ENCODE measurements around the gene CACNA1I. TPM values are rescaled to one million over a fixed set of nuclear protein-coding genes. Genes with fewer than 3 reads are reported as not detected.
A peak's percentile ranks its signal among the peaks of the same experiment; 100 is the strongest.

Gene CACNA1I
- polyA plus RNA-seq, 1 donor: 0.04 TPM

DNA sequence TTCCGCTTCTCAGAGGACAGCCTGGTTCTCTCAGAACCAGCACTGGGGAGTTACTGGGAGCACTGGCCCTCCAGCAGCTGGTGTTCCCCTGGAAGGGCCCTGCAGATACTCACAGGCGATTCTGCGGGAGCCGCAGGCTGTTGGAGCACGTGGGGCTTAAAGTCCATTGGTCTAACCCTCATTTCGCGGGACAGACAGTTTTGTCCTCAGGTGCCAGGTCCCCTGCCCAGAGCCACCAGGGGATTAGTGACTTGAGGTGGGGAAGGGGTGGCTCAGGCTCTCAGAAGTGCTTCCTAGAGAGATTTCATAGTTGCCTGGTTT is 53.9 kb downstream of the CACNA1I start:
- Histone ChIP-seq H3K27ac (ENCODE audit: low read length) (no peak overlapping the region), H3K27me3 (ENCODE audit: control insufficient read depth, insufficient read depth, low read length) (peaks cover 4% of the 10 kb centered on the region), H3K4me3 (ENCODE audit: low read length) (no peak overlapping the region), H3K9me3 (ENCODE audit: control insufficient read depth, low read depth, low read length) (peaks cover 3% of the 10 kb centered on the region), H3K36me3 (ENCODE audit: control insufficient read depth, insufficient read depth, low read length) (no peaks in the 10 kb centered on the region), H3K4me1 (ENCODE audit: control insufficient read depth, insufficient read depth, low read length) (peaks cover 7% of the 10 kb centered on the region)
- no CpG with 5 or more reads among the region's 7 CpGs for WGBS (ENCODE audit: insufficient coverage, low lambda C conversion rate)
- peak; percentile 24 to 61 for DNase-seq

DNA sequence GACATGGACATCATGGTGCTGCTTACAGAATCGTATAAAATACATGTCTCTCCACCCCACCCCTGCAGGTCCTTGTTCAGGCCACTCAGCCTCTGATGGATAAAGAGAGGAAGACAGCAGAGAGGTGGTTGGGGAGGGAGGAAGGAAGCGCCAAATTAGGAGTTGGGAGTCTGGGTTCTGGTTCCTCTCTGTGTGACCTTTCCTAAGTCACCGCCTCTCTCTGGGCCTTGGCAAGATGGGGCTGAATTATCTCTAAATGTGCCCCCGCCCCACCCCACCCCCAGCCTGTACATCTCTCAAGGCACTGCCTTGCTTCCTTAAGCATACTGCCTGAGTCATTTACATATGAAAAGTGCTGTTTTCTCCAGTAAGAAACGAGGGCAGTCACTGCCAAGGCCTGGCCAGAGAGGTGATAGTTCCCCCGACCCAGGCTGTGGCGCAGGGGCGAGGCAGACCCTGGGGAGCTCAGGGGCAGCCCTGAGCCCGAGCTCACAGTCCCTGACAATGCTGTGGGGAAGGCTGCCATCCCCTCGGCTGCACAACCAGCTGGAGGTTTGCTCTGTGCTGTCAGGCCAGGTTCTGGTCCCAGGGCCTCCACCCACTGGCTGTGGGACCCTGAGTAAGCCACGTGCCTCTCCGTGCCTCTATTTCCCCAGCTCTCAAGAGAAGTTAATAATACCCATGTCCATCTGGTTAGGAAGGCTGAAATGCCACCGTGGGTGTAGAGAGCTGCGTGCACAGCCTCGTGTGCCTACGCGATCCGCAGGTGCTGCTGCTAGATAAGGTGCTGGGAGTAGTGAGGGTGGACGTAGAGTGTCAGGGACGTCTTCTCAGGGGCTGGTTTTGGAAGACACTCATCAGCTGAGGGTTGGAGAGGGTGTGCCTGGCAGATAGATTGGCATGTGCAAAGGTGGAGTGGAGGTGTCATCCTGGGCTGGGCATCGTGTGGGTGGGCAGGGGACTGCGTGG is 55.3 kb downstream of the CACNA1I start:
- peaks cover 3% of the 10 kb centered on the region for H3K9me3 ChIP-seq (ENCODE audit: control insufficient read depth, low read depth, low read length)
- H3K36me3 ChIP-seq (ENCODE audit: control insufficient read depth, insufficient read depth, low read length): no peaks in the 10 kb centered on the region
- H3K4me3 ChIP-seq (ENCODE audit: low read length): no peak overlapping the region
- WGBS (ENCODE audit: insufficient coverage, low lambda C conversion rate): no CpG with 5 or more reads among the region's 22 CpGs
- H3K4me1 ChIP-seq (ENCODE audit: control insufficient read depth, insufficient read depth, low read length): peaks cover 7% of the 10 kb centered on the region
- peaks cover 4% of the 10 kb centered on the region for H3K27me3 ChIP-seq (ENCODE audit: control insufficient read depth, insufficient read depth, low read length)
- no peak for DNase-seq
- no peak overlapping the region for H3K27ac ChIP-seq (ENCODE audit: low read length)

DNA sequence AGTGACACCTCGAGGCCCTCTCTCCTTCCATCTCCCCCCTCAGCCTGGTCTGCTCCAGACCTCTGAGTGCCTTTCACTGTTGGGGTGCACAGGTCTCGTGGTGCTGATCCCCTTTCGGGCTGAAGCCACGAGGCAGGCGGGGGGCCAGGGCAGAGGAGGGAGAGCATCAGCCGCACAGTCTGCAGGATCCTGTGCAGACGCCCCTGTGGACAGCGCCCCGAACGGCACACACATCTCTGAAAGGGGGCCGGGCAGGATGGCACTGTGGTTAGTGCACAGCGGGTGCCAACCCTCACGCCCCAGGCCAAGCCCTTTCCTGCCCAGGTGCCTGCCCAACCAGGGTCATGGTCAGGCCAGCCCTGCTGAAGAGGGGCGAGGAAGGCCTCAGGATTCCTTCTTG is 56.7 kb downstream of the CACNA1I start:
- H3K4me1 ChIP-seq (ENCODE audit: control insufficient read depth, insufficient read depth, low read length): peaks cover 7% of the 10 kb centered on the region
- no peaks in the 10 kb centered on the region for H3K36me3 ChIP-seq (ENCODE audit: control insufficient read depth, insufficient read depth, low read length)
- peaks cover 4% of the 10 kb centered on the region for H3K27me3 ChIP-seq (ENCODE audit: control insufficient read depth, insufficient read depth, low read length)
- no CpG with 5 or more reads among the region's 14 CpGs for WGBS (ENCODE audit: insufficient coverage, low lambda C conversion rate)
- H3K27ac ChIP-seq (ENCODE audit: low read length): no peak overlapping the region
- H3K9me3 ChIP-seq (ENCODE audit: control insufficient read depth, low read depth, low read length): peaks cover 3% of the 10 kb centered on the region
- H3K4me3 ChIP-seq (ENCODE audit: low read length): no peak overlapping the region
- DNase-seq: no peak

DNA sequence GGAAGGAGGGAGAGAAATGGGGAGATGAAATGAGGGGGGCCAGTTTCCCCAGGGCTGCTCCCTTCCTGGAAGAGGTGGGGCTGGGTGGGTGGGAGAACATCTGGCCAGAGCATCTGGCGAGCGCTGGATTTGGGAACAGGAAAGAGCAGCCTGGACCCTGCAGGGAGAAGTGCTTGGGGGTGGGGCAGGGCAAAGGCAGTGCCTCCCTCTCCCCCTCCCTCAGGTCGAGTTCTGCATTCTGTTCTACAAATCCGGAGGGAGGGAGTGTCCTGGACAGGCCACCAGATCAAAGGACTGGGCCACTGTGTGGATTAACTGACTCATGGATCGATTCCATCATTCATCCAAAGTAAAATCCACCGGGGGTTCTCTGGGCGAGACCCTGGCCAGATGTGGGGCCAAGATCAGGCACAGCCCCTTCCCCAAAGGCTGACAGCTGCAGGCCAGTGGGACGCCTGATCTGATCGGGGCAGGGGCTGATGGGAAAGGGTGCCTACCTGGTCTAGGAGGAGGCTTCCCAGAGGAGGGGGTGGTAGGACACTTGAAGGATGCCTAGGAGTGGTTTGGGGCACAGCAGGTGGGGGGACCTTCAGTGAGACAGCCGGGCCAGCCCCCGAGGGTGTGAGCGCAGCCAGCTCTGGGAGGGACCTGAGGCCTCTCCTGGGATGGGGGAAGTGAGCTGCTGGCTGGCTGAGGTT is 57.5 kb downstream of the CACNA1I start:
- peaks cover 4% of the 10 kb centered on the region for H3K27me3 ChIP-seq (ENCODE audit: control insufficient read depth, insufficient read depth, low read length)
- H3K4me1 ChIP-seq (ENCODE audit: control insufficient read depth, insufficient read depth, low read length): peaks cover 7% of the 10 kb centered on the region
- no peak overlapping the region for H3K27ac ChIP-seq (ENCODE audit: low read length)
- no peaks in the 10 kb centered on the region for H3K36me3 ChIP-seq (ENCODE audit: control insufficient read depth, insufficient read depth, low read length)
- WGBS (ENCODE audit: insufficient coverage, low lambda C conversion rate): no CpG with 5 or more reads among the region's 12 CpGs
- peaks cover 3% of the 10 kb centered on the region for H3K9me3 ChIP-seq (ENCODE audit: control insufficient read depth, low read depth, low read length)
- no peak overlapping the region for H3K4me3 ChIP-seq (ENCODE audit: low read length)
- DNase-seq: no peak

DNA sequence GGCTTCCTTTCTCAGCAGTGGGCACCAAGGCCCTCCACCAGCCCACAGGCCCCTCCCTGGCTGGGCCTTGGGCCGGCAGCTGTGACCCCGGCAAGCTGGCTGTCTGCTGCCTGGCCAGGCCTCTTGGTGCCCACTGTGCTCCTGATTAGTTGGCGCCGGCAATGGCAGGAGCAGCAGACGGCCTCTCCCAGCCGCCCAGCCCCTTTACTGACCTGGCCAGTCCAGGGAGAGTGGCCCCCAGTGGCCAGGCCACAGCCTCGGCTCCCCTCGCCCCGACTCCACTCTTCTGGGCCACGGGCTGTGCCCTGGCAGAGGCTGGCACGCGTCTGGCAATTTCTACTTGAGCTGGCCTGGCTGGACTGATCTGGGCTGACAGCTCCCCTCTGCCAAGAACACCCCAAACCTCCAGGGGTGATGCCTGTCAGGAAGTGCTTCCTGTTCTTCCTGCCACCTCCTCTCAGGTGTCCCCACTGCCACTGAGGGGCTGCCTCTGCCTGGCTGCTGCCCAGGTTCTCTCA is 58.1 kb downstream of the CACNA1I start:
- no CpG with 5 or more reads among the region's 12 CpGs for WGBS (ENCODE audit: insufficient coverage, low lambda C conversion rate)
- H3K9me3 ChIP-seq (ENCODE audit: control insufficient read depth, low read depth, low read length): peaks cover under 1% of the 10 kb centered on the region
- H3K27me3 ChIP-seq (ENCODE audit: control insufficient read depth, insufficient read depth, low read length): peaks cover 4% of the 10 kb centered on the region
- peaks cover 7% of the 10 kb centered on the region for H3K4me1 ChIP-seq (ENCODE audit: control insufficient read depth, insufficient read depth, low read length)
- no peak overlapping the region for H3K27ac ChIP-seq (ENCODE audit: low read length)
- no peak overlapping the region for H3K4me3 ChIP-seq (ENCODE audit: low read length)
- DNase-seq: no peak
- no peaks in the 10 kb centered on the region for H3K36me3 ChIP-seq (ENCODE audit: control insufficient read depth, insufficient read depth, low read length)

DNA sequence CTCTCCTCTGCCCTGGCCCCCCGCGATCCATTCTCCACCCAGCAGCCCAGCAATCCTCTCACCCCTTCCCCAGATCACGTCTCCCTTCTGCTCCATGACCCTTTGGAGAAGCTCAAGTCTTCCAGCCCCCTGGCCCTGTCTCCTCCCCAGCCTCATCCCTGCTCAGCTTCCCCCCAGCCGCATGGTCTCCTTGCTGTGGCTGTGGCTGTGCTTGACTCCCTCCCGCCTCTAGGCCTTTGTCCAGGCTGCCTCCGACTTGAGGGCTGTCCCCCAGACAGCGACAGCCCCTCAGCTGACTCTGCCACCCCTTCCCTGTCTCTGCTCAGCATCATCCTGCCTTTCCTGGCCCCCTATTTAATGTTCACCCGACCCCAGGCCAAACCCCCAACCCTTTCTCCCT is 59.3 kb downstream of the CACNA1I start:
- no CpG with 5 or more reads among the region's 8 CpGs for WGBS (ENCODE audit: insufficient coverage, low lambda C conversion rate)

DNA sequence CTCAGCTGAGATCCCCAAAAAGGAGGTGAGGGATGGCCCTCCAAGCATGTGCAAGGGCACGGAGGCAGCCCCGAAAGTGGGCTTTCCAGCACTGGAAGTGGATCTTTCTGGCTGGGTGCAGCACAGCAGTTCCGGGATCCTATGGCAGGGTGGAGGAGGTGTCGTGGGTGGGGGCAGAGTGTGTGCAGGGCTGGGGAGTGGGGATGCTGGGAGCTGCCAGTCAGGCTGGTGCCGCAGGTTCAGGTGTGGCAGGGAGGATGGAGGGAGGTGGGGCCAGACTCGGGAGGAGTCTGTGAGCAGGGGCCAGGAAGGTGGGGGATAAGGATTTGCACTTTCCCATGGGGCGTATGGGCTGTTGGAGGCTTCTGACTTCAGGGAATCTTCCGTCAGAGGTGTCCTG is 60.2 kb downstream of the CACNA1I start:
- no CpG with 5 or more reads among the region's 8 CpGs for WGBS (ENCODE audit: insufficient coverage, low lambda C conversion rate)
- Histone ChIP-seq H3K27ac (ENCODE audit: low read length) (no peak overlapping the region), H3K36me3 (ENCODE audit: control insufficient read depth, insufficient read depth, low read length) (no peaks in the 10 kb centered on the region), H3K27me3 (ENCODE audit: control insufficient read depth, insufficient read depth, low read length) (peaks cover 4% of the 10 kb centered on the region), H3K4me3 (ENCODE audit: low read length) (no peak overlapping the region), H3K4me1 (ENCODE audit: control insufficient read depth, insufficient read depth, low read length) (no peaks in the 10 kb centered on the region), H3K9me3 (ENCODE audit: control insufficient read depth, low read depth, low read length) (no peaks in the 10 kb centered on the region)
- DNase-seq: no peak

More for the DNA sequence above, 59.3 kb downstream of the CACNA1I start:
- Histone ChIP-seq H3K27me3 (ENCODE audit: control insufficient read depth, insufficient read depth, low read length) (peaks cover 4% of the 10 kb centered on the region), H3K36me3 (ENCODE audit: control insufficient read depth, insufficient read depth, low read length) (no peaks in the 10 kb centered on the region), H3K4me3 (ENCODE audit: low read length) (no peak overlapping the region), H3K9me3 (ENCODE audit: control insufficient read depth, low read depth, low read length) (no peaks in the 10 kb centered on the region), H3K4me1 (ENCODE audit: control insufficient read depth, insufficient read depth, low read length) (no peaks in the 10 kb centered on the region), H3K27ac (ENCODE audit: low read length) (no peak overlapping the region)
- DNase-seq: no peak

DNA sequence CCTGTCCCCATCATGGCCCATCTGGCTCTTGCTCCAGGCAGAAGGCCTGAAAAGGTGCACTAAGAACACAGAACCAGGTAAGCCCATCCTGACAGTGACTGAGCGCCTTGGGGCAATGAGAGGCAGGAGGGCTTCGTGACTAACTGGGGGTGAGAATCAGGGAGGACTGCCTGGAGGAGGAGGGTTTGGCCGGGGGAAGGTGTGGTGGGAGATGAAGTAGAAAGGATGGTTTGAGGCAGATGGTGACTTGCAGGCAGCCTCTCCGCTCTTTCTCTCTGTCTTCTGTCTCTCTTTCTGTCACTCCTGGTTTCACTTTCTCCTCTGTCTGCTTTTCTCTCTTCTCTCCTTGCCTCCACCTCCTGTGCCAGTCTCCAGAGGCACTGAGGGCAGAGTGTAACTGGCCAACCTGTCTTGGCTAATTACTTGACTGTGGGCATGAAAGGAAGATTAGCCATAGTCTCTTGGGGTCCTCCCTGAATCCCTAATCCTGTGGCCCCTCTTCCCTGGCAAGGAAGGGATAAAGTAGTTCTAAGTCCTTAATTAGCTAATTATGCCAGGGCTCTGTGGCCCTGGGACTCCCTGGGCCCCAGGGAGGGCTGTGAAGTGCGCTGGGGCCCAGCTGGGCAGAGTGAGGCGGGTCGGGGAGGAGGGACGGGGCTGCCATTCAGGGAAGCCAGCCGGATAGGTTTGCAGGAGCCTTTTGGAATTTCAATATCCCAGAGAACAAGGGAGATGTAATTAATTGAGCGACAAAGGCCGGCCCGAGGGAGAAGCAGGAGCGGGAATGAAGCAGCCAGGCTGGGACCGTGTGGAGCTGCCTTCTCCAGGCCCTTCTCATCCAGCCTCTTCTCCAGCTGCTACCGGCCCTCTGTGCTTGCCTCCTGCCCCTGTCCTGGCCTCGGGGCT is 61.1 kb downstream of the CACNA1I start:
- no peaks in the 10 kb centered on the region for H3K36me3 ChIP-seq (ENCODE audit: control insufficient read depth, insufficient read depth, low read length)
- peaks cover 4% of the 10 kb centered on the region for H3K27me3 ChIP-seq (ENCODE audit: control insufficient read depth, insufficient read depth, low read length)
- H3K4me1 ChIP-seq (ENCODE audit: control insufficient read depth, insufficient read depth, low read length): no peaks in the 10 kb centered on the region
- 86% methylated on average over 1 of the region's 16 CpGs for WGBS (ENCODE audit: insufficient coverage, low lambda C conversion rate)
- no peak overlapping the region for H3K27ac ChIP-seq (ENCODE audit: low read length)
- no peaks in the 10 kb centered on the region for H3K9me3 ChIP-seq (ENCODE audit: control insufficient read depth, low read depth, low read length)
- no peak for DNase-seq
- no peak overlapping the region for H3K4me3 ChIP-seq (ENCODE audit: low read length)

DNA sequence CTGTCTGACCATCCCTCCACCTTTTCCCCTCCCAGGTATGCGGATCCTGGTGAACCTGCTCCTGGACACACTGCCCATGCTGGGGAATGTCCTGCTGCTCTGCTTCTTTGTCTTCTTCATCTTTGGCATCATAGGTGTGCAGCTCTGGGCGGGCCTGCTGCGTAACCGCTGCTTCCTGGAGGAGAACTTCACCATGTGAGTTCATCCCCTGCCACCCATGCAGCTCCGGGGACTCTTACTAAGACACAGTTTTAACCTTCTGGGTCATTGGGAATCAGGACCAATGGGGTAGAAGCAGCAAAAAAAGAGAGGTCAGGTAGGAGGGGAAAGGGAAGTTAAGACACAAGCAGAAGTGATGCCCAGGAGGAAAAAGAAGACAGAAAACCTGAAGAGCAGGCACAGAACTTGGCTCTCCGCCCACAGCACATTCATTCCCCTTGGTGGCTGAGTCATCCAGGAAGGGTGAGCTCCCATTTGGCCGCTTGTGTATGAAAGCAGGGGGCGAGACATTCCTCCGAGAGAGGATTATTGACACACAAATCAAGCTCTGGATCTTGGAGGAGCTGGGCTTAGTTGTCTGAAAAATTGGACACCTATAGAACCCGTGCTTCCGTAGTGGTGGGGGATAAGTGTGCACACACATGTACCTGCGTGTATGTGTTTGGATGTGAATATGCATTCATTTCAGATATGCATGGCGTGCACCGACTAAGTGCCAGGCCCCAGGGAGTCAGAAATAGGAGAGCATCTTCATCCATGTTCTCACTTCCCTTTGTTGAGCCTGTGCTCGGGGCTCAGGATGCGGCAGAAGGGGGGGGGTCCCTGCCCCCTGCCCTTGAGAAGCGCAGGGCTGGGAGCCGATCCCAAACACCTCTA is 64.2 kb downstream of the CACNA1I start:
- DNase-seq: no peak

More for the DNA sequence above, 64.2 kb downstream of the CACNA1I start:
- WGBS (ENCODE audit: insufficient coverage, low lambda C conversion rate): 95% methylated on average over 4 of the region's 18 CpGs
- Histone ChIP-seq H3K4me1 (ENCODE audit: control insufficient read depth, insufficient read depth, low read length) (no peaks in the 10 kb centered on the region), H3K27ac (ENCODE audit: low read length) (no peak overlapping the region), H3K9me3 (ENCODE audit: control insufficient read depth, low read depth, low read length) (no peaks in the 10 kb centered on the region), H3K27me3 (ENCODE audit: control insufficient read depth, insufficient read depth, low read length) (no peaks in the 10 kb centered on the region), H3K4me3 (ENCODE audit: low read length) (no peak overlapping the region), H3K36me3 (ENCODE audit: control insufficient read depth, insufficient read depth, low read length) (no peaks in the 10 kb centered on the region)
